Nephron progenitor cell (in vitro differentiated cells): ENCODE measurements around the gene CAMTA1.

ENCODE experiments used
- DNase-seq: peaks from one replicate; pipeline ENCODE4 v3.0.0; 2021
- H3K27ac Mint-ChIP-seq: 2 replicates; pipeline ENCODE4 v1.8.0; 2021; ENCODE audit warnings: mild to moderate bottlenecking, moderate library complexity, mixed read lengths
- H3K27me3 Mint-ChIP-seq: 2 replicates; pipeline ENCODE4 v1.8.0; 2021; ENCODE audit warnings: mild to moderate bottlenecking, low read depth, mixed read lengths; ENCODE audit not compliant: poor library complexity
- H3K36me3 Mint-ChIP-seq: 2 replicates; pipeline ENCODE4 v1.8.0; 2021; ENCODE audit warnings: low read depth, mixed read lengths
- H3K4me1 Mint-ChIP-seq: 2 replicates; pipeline ENCODE4 v1.8.0; 2021; ENCODE audit warnings: mixed read lengths
- H3K4me3 Mint-ChIP-seq: 2 replicates; pipeline ENCODE4 v1.8.0; 2021; ENCODE audit warnings: mild to moderate bottlenecking, moderate library complexity, mixed read lengths
- H3K9me3 Mint-ChIP-seq: 2 replicates; pipeline ENCODE4 v1.8.0; 2021; ENCODE audit warnings: mild to moderate bottlenecking, moderate library complexity, mixed read lengths
- CTCF ChIP-seq: fragments of 200-600 bp; sonication (generic); IDR thresholded peaks from 2 replicates; pipeline ENCODE4 v1.5.0; 2021; ENCODE audit warnings: antibody characterized with exemption

Gene CAMTA1

GRCh38 chr1:7005762-7006161, 220.5 kb downstream of the CAMTA1 start:
- Mint-ChIP-seq H3K36me3 (no peaks in the 10 kb centered on the region), H3K27ac (no peak overlapping the region), H3K4me1 (no peaks in the 10 kb centered on the region), H3K9me3 (no peaks in the 10 kb centered on the region), H3K4me3 (no peak overlapping the region), H3K27me3 (peaks cover 26% of the 10 kb centered on the region)
- no peak for TF ChIP-seq CTCF
- no peak for DNase-seq

- no peak for DNase-seq
- H3K27ac Mint-ChIP-seq = no peak overlapping the region
- no peak overlapping the region for H3K4me3 Mint-ChIP-seq
- no peak for TF ChIP-seq CTCF
- H3K4me1 Mint-ChIP-seq = peaks cover under 1% of the 10 kb centered on the region
- no peaks in the 10 kb centered on the region for H3K36me3 Mint-ChIP-seq
- peaks cover 30% of the 10 kb centered on the region for H3K27me3 Mint-ChIP-seq
- no peaks in the 10 kb centered on the region for H3K9me3 Mint-ChIP-seq
These were observed 222.0 kb downstream of the CAMTA1 start for GRCh38 chr1:7006996-7007871.

GRCh38 chr1:7007902-7008301, 222.6 kb downstream of the CAMTA1 start:
- H3K36me3 Mint-ChIP-seq = no peaks in the 10 kb centered on the region
- no peaks in the 10 kb centered on the region for H3K9me3 Mint-ChIP-seq
- no peak for DNase-seq
- H3K4me1 Mint-ChIP-seq = peaks cover 7% of the 10 kb centered on the region
- no peak overlapping the region for H3K27ac Mint-ChIP-seq
- TF ChIP-seq CTCF = no peak
- H3K4me3 Mint-ChIP-seq = no peak overlapping the region
- peaks cover 30% of the 10 kb centered on the region for H3K27me3 Mint-ChIP-seq

GRCh38 chr1:7008331-7008730, 223.1 kb downstream of the CAMTA1 start:
- peaks cover 26% of the 10 kb centered on the region for H3K27me3 Mint-ChIP-seq
- no peaks in the 10 kb centered on the region for H3K9me3 Mint-ChIP-seq
- no peak for TF ChIP-seq CTCF
- no peak overlapping the region for H3K27ac Mint-ChIP-seq
- no peak overlapping the region for H3K4me3 Mint-ChIP-seq
- H3K4me1 Mint-ChIP-seq = peaks cover 7% of the 10 kb centered on the region
- H3K36me3 Mint-ChIP-seq = no peaks in the 10 kb centered on the region
- DNase-seq = no peak

- Mint-ChIP-seq H3K4me1 (peaks cover 14% of the 10 kb centered on the region), H3K4me3 (no peak overlapping the region), H3K27ac (no peak overlapping the region), H3K9me3 (no peaks in the 10 kb centered on the region), H3K27me3 (peaks cover 23% of the 10 kb centered on the region), H3K36me3 (no peaks in the 10 kb centered on the region)
- DNase-seq = no peak
- TF ChIP-seq CTCF = no peak
These were observed 223.9 kb downstream of the CAMTA1 start for GRCh38 chr1:7008975-7009740.
